GM12872 (cell line): ENCODE measurements around the gene GLRA1.

ENCODE experiments used
- CTCF ChIP-seq: IDR thresholded peaks from 3 replicates; pipeline ENCODE4 v1.5.1; 2011; ENCODE audit warnings: low read depth, mild to moderate bottlenecking, low read length, moderate library complexity; ENCODE audit not compliant: insufficient read depth

GLRA1 gene

GRCh38 chr5:151924564-151925301, at the start of gene GLRA1:
TSS of gene GLRA1 (minus strand) at chr5:151924851. CDS start at chr5:151924549, 302 bp downstream.
- no peak for TF ChIP-seq CTCF

GRCh38 chr5:151970885-151971284, 46.2 kb upstream of the GLRA1 start:
- no peak for TF ChIP-seq CTCF

- no peak for TF ChIP-seq CTCF
Observed at GRCh38 chr5:151967865-151968264, 43.2 kb upstream of the GLRA1 start.

GRCh38 chr5:151966046-151966445, 41.4 kb upstream of the GLRA1 start:
- TF ChIP-seq CTCF: no peak

- TF ChIP-seq CTCF: no peak
Observed at GRCh38 chr5:151964471-151964870, 39.8 kb upstream of the GLRA1 start.

- no peak for TF ChIP-seq CTCF
Observed at GRCh38 chr5:151961557-151961956, 36.9 kb upstream of the GLRA1 start.

GRCh38 chr5:151958111-151958510, 33.5 kb upstream of the GLRA1 start:
- TF ChIP-seq CTCF: no peak
